Hepatocyte (in vitro differentiated cells): ENCODE results near the gene CBL.

Experiments
- EZH2 ChIP-seq: fragments of 200-600 bp; sonication (generic); IDR thresholded peaks from 2 replicates; pipeline ENCODE4 v1.6.1; 2016; ENCODE audit warnings: antibody characterized with exemption, mild to moderate bottlenecking, borderline replicate concordance
- TF ChIP-seq, protein P1 (sequence below): fragments of 200-600 bp; sonication (generic); IDR thresholded peaks from 2 replicates; pipeline ENCODE4 v1.5.1; 2016; ENCODE audit warnings: antibody characterized with exemption, mild to moderate bottlenecking; ENCODE audit not compliant: poor library complexity

DNA sequence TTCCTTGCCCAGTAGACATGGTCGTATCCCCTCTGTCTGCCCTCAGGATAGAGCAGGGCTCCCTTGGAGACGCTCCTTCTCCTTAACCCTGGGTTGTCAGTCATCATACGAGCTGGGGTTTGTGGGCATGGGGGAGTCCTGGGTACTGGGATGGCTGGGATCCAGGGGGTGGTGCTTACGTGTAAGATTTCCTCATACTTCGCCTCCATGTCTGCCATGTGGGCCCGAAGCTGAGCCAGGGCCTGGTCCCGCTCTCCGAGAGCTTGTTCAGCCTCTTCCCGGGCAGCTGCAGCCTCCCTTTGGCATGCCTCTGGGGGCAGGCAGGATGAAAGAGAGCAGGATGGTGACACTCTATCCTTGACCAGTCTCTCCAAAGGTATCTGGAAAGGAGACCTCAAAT, 15.6 kb upstream of the CBL start:
- TF ChIP-seq, protein P1, sequence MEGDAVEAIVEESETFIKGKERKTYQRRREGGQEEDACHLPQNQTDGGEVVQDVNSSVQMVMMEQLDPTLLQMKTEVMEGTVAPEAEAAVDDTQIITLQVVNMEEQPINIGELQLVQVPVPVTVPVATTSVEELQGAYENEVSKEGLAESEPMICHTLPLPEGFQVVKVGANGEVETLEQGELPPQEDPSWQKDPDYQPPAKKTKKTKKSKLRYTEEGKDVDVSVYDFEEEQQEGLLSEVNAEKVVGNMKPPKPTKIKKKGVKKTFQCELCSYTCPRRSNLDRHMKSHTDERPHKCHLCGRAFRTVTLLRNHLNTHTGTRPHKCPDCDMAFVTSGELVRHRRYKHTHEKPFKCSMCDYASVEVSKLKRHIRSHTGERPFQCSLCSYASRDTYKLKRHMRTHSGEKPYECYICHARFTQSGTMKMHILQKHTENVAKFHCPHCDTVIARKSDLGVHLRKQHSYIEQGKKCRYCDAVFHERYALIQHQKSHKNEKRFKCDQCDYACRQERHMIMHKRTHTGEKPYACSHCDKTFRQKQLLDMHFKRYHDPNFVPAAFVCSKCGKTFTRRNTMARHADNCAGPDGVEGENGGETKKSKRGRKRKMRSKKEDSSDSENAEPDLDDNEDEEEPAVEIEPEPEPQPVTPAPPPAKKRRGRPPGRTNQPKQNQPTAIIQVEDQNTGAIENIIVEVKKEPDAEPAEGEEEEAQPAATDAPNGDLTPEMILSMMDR = no peak
- TF ChIP-seq EZH2 = no peak
